Osteoblast (primary cell): Measurements from ENCODE around the gene DSC1. TPM values are rescaled to one million over a fixed set of nuclear protein-coding genes. Genes with fewer than 3 reads are reported as not detected.

ENCODE experiments used
- DNase-seq: peaks from one replicate; pipeline ENCODE4 v3.0.0; 2011; ENCODE audit warnings: low spot score, mixed read lengths; ENCODE audit not compliant: insufficient read length; ENCODE audit errors: missing footprints
- H2AFZ ChIP-seq: 2 replicates; pipeline ENCODE4 v1.6.0; 2011; ENCODE audit warnings: mild to moderate bottlenecking, low read length
- H3K27ac ChIP-seq: 2 replicates; pipeline ENCODE4 v1.5.1; 2011; ENCODE audit warnings: mild to moderate bottlenecking, low read depth, low read length, moderate library complexity
- H3K27me3 ChIP-seq: 2 replicates; pipeline ENCODE4 v1.6.0; 2012; ENCODE audit warnings: mild to moderate bottlenecking, control low read depth, inconsistent platforms, low read length, moderate library complexity; ENCODE audit not compliant: insufficient read depth
- H3K36me3 ChIP-seq: 2 replicates; pipeline ENCODE4 v1.5.1; 2011; ENCODE audit warnings: mild to moderate bottlenecking, low read length, control low read depth, moderate library complexity; ENCODE audit not compliant: insufficient read depth
- H3K4me1 ChIP-seq: 2 replicates; pipeline ENCODE4 v1.5.1; 2011; ENCODE audit warnings: mild to moderate bottlenecking, low read length, control low read depth, moderate library complexity; ENCODE audit not compliant: insufficient read depth
- H3K4me2 ChIP-seq: 2 replicates; pipeline ENCODE4 v1.6.0; 2011; ENCODE audit warnings: mild to moderate bottlenecking, low read length; ENCODE audit not compliant: insufficient read depth
- H3K4me3 ChIP-seq: fragments of 200-600 bp; sonication (generic); 3 replicates; pipeline ENCODE4 v1.5.1; 2012; ENCODE audit warnings: mild to moderate bottlenecking, low read length, inconsistent platforms; ENCODE audit not compliant: insufficient read depth
- H3K79me2 ChIP-seq: 2 replicates; pipeline ENCODE4 v1.6.0; 2012; ENCODE audit warnings: mild to moderate bottlenecking, low read length, control low read depth, inconsistent platforms; ENCODE audit not compliant: insufficient read depth
- H3K9me3 ChIP-seq: 2 replicates; pipeline ENCODE4 v1.5.1; 2011; ENCODE audit warnings: low read depth, low read length, control low read depth
- H4K20me1 ChIP-seq: 2 replicates; pipeline ENCODE4 v1.6.0; 2012; ENCODE audit warnings: mild to moderate bottlenecking, low read length, control low read depth; ENCODE audit not compliant: insufficient read depth
- CTCF ChIP-seq: IDR thresholded peaks from 2 replicates; pipeline ENCODE4 v1.5.1; 2011; ENCODE audit warnings: mild to moderate bottlenecking, low read depth, low read length, moderate library complexity; ENCODE audit errors: extremely low read depth
- total RNA-seq: library from RNA; depleted of rRNA; stranded (reverse); fragments of >200 nt; gene quantifications from 2 replicates; pipeline ENCODE4 v1.2.3, GENCODE V29; 2012

DSC1 gene
- total RNA-seq, 1 donor, result not detected

- Histone ChIP-seq H4K20me1 (no peaks in the 10 kb centered on the region), H3K36me3 (no peaks in the 10 kb centered on the region), H2AFZ (no peak overlapping the region), H3K9me3 (no peaks in the 10 kb centered on the region), H3K27me3 (no peaks in the 10 kb centered on the region), H3K4me3 (no peak overlapping the region), H3K4me2 (no peak overlapping the region), H3K79me2 (no peaks in the 10 kb centered on the region), H3K4me1 (no peaks in the 10 kb centered on the region), H3K27ac (no peak overlapping the region)
- TF ChIP-seq CTCF, result no peak
- DNase-seq, result no peak
Measured at GRCh38 chr18:31161757-31162418, 768 bp downstream of the DSC1 start.

GRCh38 chr18:31156821-31157763 lies 5.6 kb downstream of the DSC1 start:
- no peak overlapping the region for H2AFZ ChIP-seq
- H3K9me3 ChIP-seq, result no peaks in the 10 kb centered on the region
- TF ChIP-seq CTCF, result no peak
- H3K27me3 ChIP-seq, result no peaks in the 10 kb centered on the region
- no peak overlapping the region for H3K27ac ChIP-seq
- no peaks in the 10 kb centered on the region for H3K4me1 ChIP-seq
- DNase-seq, result no peak
- H3K36me3 ChIP-seq, result no peaks in the 10 kb centered on the region
- no peaks in the 10 kb centered on the region for H4K20me1 ChIP-seq
- H3K4me3 ChIP-seq, result no peak overlapping the region
- H3K79me2 ChIP-seq, result no peaks in the 10 kb centered on the region
- H3K4me2 ChIP-seq, result no peak overlapping the region

GRCh38 chr18:31155498-31155897 lies 7.2 kb downstream of the DSC1 start:
- no peaks in the 10 kb centered on the region for H3K27me3 ChIP-seq
- no peaks in the 10 kb centered on the region for H3K4me1 ChIP-seq
- no peaks in the 10 kb centered on the region for H3K36me3 ChIP-seq
- TF ChIP-seq CTCF, result no peak
- H3K27ac ChIP-seq, result no peak overlapping the region
- no peaks in the 10 kb centered on the region for H3K9me3 ChIP-seq
- H4K20me1 ChIP-seq, result no peaks in the 10 kb centered on the region
- no peak for DNase-seq
- H3K79me2 ChIP-seq, result no peaks in the 10 kb centered on the region
- H3K4me2 ChIP-seq, result no peak overlapping the region
- H3K4me3 ChIP-seq, result no peak overlapping the region
- no peak overlapping the region for H2AFZ ChIP-seq

GRCh38 chr18:31154181-31154580 lies 8.5 kb downstream of the DSC1 start:
- Histone ChIP-seq H3K79me2 (no peaks in the 10 kb centered on the region), H2AFZ (no peak overlapping the region), H4K20me1 (no peaks in the 10 kb centered on the region), H3K36me3 (no peaks in the 10 kb centered on the region), H3K4me2 (no peak overlapping the region), H3K27me3 (no peaks in the 10 kb centered on the region), H3K4me1 (no peaks in the 10 kb centered on the region), H3K4me3 (no peak overlapping the region), H3K9me3 (no peaks in the 10 kb centered on the region), H3K27ac (no peak overlapping the region)
- no peak for DNase-seq
- TF ChIP-seq CTCF, result no peak
